Activated B cell treated with CpG ODN at 0.5 μM for 24 hours (primary cell): ENCODE results near the gene TAF1C. TPM values are rescaled to one million over a fixed set of nuclear protein-coding genes. Genes with fewer than 3 reads are reported as not detected.
"Not testable (repeated sequence)": the region's sequence is repeated elsewhere in the genome, so short reads cannot be mapped to it uniquely, and the experiment has no call there.

Experiments
- ATAC-seq: fragments of 200-7000 bp; cut with Tn5 transposase; one replicate; pipeline ENCODE4 v1.10.0; 2021; ENCODE audit warnings: low read depth, mild to moderate bottlenecking, moderate library complexity
- CTCF ChIA-PET: fragments of 350-600 bp; sonication (Branson Sonifier 250); formaldehyde crosslinking; loops from one replicate; lab custom pipeline; 2021; ENCODE audit warnings: antibody characterized with exemption; lab: Charles Lee
- POLR2A ChIA-PET: fragments of 350-600 bp; sonication (Branson Sonifier 250); formaldehyde crosslinking; loops from one replicate; lab custom pipeline; 2021; ENCODE audit warnings: antibody characterized with exemption; lab: Charles Lee
- DNase-seq: peaks from one replicate; pipeline ENCODE4 v3.0.0; 2022
- H3K27ac Mint-ChIP-seq: one replicate; pipeline ENCODE4 v1.8.0; 2020; ENCODE audit warnings: mixed read lengths
- H3K27me3 Mint-ChIP-seq: one replicate; pipeline ENCODE4 v1.8.0; 2021; ENCODE audit warnings: mixed read lengths
- H3K36me3 Mint-ChIP-seq: one replicate; pipeline ENCODE4 v1.8.0; 2021; ENCODE audit warnings: low read depth, mixed read lengths
- H3K4me1 Mint-ChIP-seq: one replicate; pipeline ENCODE4 v1.8.0; 2021; ENCODE audit warnings: mixed read lengths
- H3K4me3 Mint-ChIP-seq: one replicate; pipeline ENCODE4 v1.8.0; 2020; ENCODE audit warnings: mild to moderate bottlenecking, mixed read lengths
- H3K9me3 Mint-ChIP-seq: one replicate; pipeline ENCODE4 v1.8.0; 2020; ENCODE audit warnings: mixed read lengths
- CTCF ChIP-seq: fragments of 200-600 bp; IDR thresholded peaks from one replicate; pipeline ENCODE4 v1.8.0; 2022; ENCODE audit warnings: antibody characterized with exemption, mild to moderate bottlenecking
- intact Hi-C: fragments of 100-400 bp; cut with micrococcal nuclease; formaldehyde crosslinking; loops from one replicate; pipeline ENCODE4 v1.15.1; 2024
- total RNA-seq: library from RNA; stranded (reverse); gene quantifications from 2 replicates; pipeline ENCODE4 v1.2.3, GENCODE V29; 2022

The TAF1C gene
- total RNA-seq, 1 donor from 2014 or later, result 85.1 TPM

GRCh38 chr16:84218956-84219355, 32.1 kb upstream of the TAF1C start:
- POLR2A ChIA-PET, result no interaction called here
- intact Hi-C loops, result no loop called here
- ATAC-seq, result no peak
- TF ChIP-seq CTCF, result no peak
- DNase-seq, result no peak
- CTCF ChIA-PET, result no interaction called here
- no peaks in the 10 kb centered on the region for H3K9me3 Mint-ChIP-seq
- no peak overlapping the region for H3K4me3 Mint-ChIP-seq
- H3K27ac Mint-ChIP-seq, result no peak overlapping the region
- no peaks in the 10 kb centered on the region for H3K36me3 Mint-ChIP-seq
- H3K4me1 Mint-ChIP-seq, result no peaks in the 10 kb centered on the region
- peaks cover 6% of the 10 kb centered on the region for H3K27me3 Mint-ChIP-seq

GRCh38 chr16:84218176-84218823, 31.4 kb upstream of the TAF1C start:
- Mint-ChIP-seq H3K9me3 (no peaks in the 10 kb centered on the region), H3K4me1 (no peaks in the 10 kb centered on the region), H3K36me3 (no peaks in the 10 kb centered on the region), H3K4me3 (no peak overlapping the region), H3K27me3 (peaks cover 6% of the 10 kb centered on the region), H3K27ac (no peak overlapping the region)
- ChIA-PET POLR2A (no interaction called here), CTCF (no interaction called here)
- no peak for ATAC-seq
- intact Hi-C loops, result no loop called here
- no peak for DNase-seq
- no peak for TF ChIP-seq CTCF

- CTCF ChIA-PET, H3K36me3 Mint-ChIP-seq, ATAC-seq, DNase-seq, H3K4me1 Mint-ChIP-seq, H3K9me3 Mint-ChIP-seq, H3K27me3 Mint-ChIP-seq, H3K27ac Mint-ChIP-seq, H3K4me3 Mint-ChIP-seq, intact Hi-C loops, POLR2A ChIA-PET: not testable (repeated sequence)
These were observed 29.3 kb upstream of the TAF1C start for GRCh38 chr16:84216144-84216543.

GRCh38 chr16:84215531-84215930, 28.7 kb upstream of the TAF1C start:
- no peak overlapping the region for H3K4me3 Mint-ChIP-seq
- no peak for ATAC-seq
- H3K27ac Mint-ChIP-seq, result no peak overlapping the region
- intact Hi-C loops, result no loop called here
- no peak for TF ChIP-seq CTCF
- H3K36me3 Mint-ChIP-seq, result no peaks in the 10 kb centered on the region
- POLR2A ChIA-PET, result interaction anchor here (0.5 to 0.6 kb wide), 2 partner anchors 55 to 202 kb away, joined by 4 to 5 read pairs; no protein-coding TSS in a partner anchor
- H3K27me3 Mint-ChIP-seq, result peaks cover 2% of the 10 kb centered on the region
- DNase-seq, result no peak
- CTCF ChIA-PET, result no interaction called here
- no peaks in the 10 kb centered on the region for H3K4me1 Mint-ChIP-seq
- H3K9me3 Mint-ChIP-seq, result no peaks in the 10 kb centered on the region

- intact Hi-C loops, result no loop called here
- no peak for DNase-seq
- Mint-ChIP-seq H3K4me3 (no peak overlapping the region), H3K9me3 (no peaks in the 10 kb centered on the region), H3K36me3 (no peaks in the 10 kb centered on the region), H3K27ac (no peak overlapping the region), H3K4me1 (no peaks in the 10 kb centered on the region), H3K27me3 (peaks cover 2% of the 10 kb centered on the region)
- ChIA-PET CTCF (no interaction called here), POLR2A (interaction anchor here (0.6 kb wide), 1 partner anchor 54 kb away, joined by 5 read pairs; no protein-coding TSS in a partner anchor)
- TF ChIP-seq CTCF, result no peak
- no peak for ATAC-seq
These were observed 27.7 kb upstream of the TAF1C start for GRCh38 chr16:84214451-84215066.
